ENCODE data around the gene GDF11.

Gene GDF11

GRCh38 chr12:55742719-55743405, at the start of gene GDF11:
Gene GDF11 (plus strand): TSS chr12:55743122. CDS start chr12:55743317, 195 bp downstream.
- Histone ChIP-seq H3K79me2 (ENCODE audit: control insufficient read depth, insufficient read depth, low read length, unreplicated experiment) (peaks cover 6% of the 10 kb centered on the region), H3K4me1 (ENCODE audit: control insufficient read depth, insufficient read depth, low read length, unreplicated experiment) (peaks cover 30% of the 10 kb centered on the region), H3K27ac (ENCODE audit: low read depth, low read length) (no peak within 1 kb of the TSS), H3K27me3 (ENCODE audit: insufficient read depth, low read length) (no peaks in the 10 kb centered on the region), H3K4me3 (ENCODE audit: low read depth, low read length) (peak within 1 kb of the TSS; percentile 82), H3K36me3 (ENCODE audit: insufficient read depth, low read length) (no peaks in the 10 kb centered on the region), H2AFZ (ENCODE audit: low read length, unreplicated experiment) (peak within 1 kb of the TSS; percentile 8)

- Histone ChIP-seq H3K79me2 (ENCODE audit: control insufficient read depth, insufficient read depth, low read length, unreplicated experiment) (no peaks in the 10 kb centered on the region), H3K36me3 (ENCODE audit: insufficient read depth, low read length) (no peaks in the 10 kb centered on the region), H3K27ac (ENCODE audit: low read depth, low read length) (no peak overlapping the region), H3K27me3 (ENCODE audit: insufficient read depth, low read length) (no peaks in the 10 kb centered on the region), H3K4me1 (ENCODE audit: control insufficient read depth, insufficient read depth, low read length, unreplicated experiment) (no peaks in the 10 kb centered on the region), H2AFZ (ENCODE audit: low read length, unreplicated experiment) (no peak overlapping the region), H3K4me3 (ENCODE audit: low read depth, low read length) (no peak overlapping the region)
Measured at GRCh38 chr12:55693323-55694187, 49.4 kb upstream of the GDF11 start.

DNA sequence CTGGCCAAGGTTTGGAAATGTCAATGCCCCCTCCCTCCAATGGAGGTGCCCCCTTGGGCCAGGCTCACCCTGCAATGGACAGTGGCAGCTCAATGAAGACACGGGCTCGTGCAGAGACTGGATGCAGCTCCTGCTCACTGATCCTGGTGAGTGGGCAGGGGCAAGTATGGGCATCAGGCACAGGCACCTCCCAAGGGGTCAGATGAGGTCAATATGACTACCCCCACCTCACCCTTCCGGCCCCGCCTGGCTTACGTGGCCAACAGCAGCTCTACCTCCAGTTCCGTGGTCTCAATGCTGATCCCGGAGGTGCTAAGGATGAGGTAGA, 48.8 kb upstream of the GDF11 start:
- Histone ChIP-seq H3K27ac (ENCODE audit: low read depth, low read length) (no peak overlapping the region), H3K79me2 (ENCODE audit: control insufficient read depth, insufficient read depth, low read length, unreplicated experiment) (no peaks in the 10 kb centered on the region), H3K4me3 (ENCODE audit: low read depth, low read length) (no peak overlapping the region), H3K36me3 (ENCODE audit: insufficient read depth, low read length) (no peaks in the 10 kb centered on the region), H3K4me1 (ENCODE audit: control insufficient read depth, insufficient read depth, low read length, unreplicated experiment) (no peaks in the 10 kb centered on the region), H3K27me3 (ENCODE audit: insufficient read depth, low read length) (no peaks in the 10 kb centered on the region), H2AFZ (ENCODE audit: low read length, unreplicated experiment) (no peak overlapping the region)

GRCh38 chr12:55694651-55695050, 48.3 kb upstream of the GDF11 start:
- Histone ChIP-seq H3K4me1 (ENCODE audit: control insufficient read depth, insufficient read depth, low read length, unreplicated experiment) (no peaks in the 10 kb centered on the region), H3K79me2 (ENCODE audit: control insufficient read depth, insufficient read depth, low read length, unreplicated experiment) (no peaks in the 10 kb centered on the region), H2AFZ (ENCODE audit: low read length, unreplicated experiment) (no peak overlapping the region), H3K27me3 (ENCODE audit: insufficient read depth, low read length) (no peaks in the 10 kb centered on the region), H3K36me3 (ENCODE audit: insufficient read depth, low read length) (no peaks in the 10 kb centered on the region), H3K27ac (ENCODE audit: low read depth, low read length) (no peak overlapping the region), H3K4me3 (ENCODE audit: low read depth, low read length) (no peak overlapping the region)

DNA sequence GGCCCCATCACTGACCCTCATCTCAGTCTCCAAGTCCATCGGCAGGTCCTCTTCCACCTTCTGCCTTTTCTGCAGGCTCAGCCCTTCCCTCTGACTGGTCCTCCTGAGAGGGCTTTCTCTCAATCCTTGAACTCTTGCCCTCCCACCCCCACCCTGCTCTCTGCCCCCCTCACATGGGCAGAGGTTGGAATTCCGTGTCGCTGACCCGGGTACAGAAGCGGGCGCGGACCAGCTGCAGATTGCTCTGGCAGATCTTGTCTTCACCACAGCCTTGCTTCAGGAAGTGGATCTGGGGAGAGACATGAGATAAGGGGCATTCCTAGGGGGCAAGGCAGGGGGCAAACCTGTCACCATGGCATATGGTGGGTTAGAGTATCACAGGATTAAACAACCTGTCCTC, 47.6 kb upstream of the GDF11 start:
- H3K4me1 ChIP-seq (ENCODE audit: control insufficient read depth, insufficient read depth, low read length, unreplicated experiment), result peaks cover under 1% of the 10 kb centered on the region
- no peaks in the 10 kb centered on the region for H3K27me3 ChIP-seq (ENCODE audit: insufficient read depth, low read length)
- H3K36me3 ChIP-seq (ENCODE audit: insufficient read depth, low read length), result no peaks in the 10 kb centered on the region
- H3K79me2 ChIP-seq (ENCODE audit: control insufficient read depth, insufficient read depth, low read length, unreplicated experiment), result no peaks in the 10 kb centered on the region
- no peak overlapping the region for H3K27ac ChIP-seq (ENCODE audit: low read depth, low read length)
- no peak overlapping the region for H2AFZ ChIP-seq (ENCODE audit: low read length, unreplicated experiment)
- H3K4me3 ChIP-seq (ENCODE audit: low read depth, low read length), result no peak overlapping the region

DNA sequence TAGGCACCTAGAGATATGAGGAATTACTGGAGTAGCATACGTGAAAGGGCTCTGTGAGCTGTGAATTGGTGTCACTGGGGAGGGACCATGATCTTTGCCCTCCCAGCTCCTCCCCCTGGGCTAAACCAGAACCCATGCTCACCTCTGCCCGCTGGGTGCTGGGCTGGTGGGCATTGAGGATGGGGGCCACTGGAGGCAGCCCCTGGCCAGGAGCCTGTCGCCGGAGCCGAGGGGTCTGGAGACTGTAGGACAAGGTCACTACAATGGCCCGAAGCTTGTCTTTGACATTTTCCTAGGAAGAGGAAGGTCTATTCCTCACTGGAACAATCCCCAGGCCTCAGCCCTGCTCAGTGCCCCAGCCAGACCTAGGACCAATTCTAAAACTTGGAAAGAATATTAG, 46.8 kb upstream of the GDF11 start:
- Histone ChIP-seq H3K27me3 (ENCODE audit: insufficient read depth, low read length) (no peaks in the 10 kb centered on the region), H3K79me2 (ENCODE audit: control insufficient read depth, insufficient read depth, low read length, unreplicated experiment) (no peaks in the 10 kb centered on the region), H3K4me1 (ENCODE audit: control insufficient read depth, insufficient read depth, low read length, unreplicated experiment) (peaks cover 9% of the 10 kb centered on the region), H3K36me3 (ENCODE audit: insufficient read depth, low read length) (no peaks in the 10 kb centered on the region), H2AFZ (ENCODE audit: low read length, unreplicated experiment) (no peak overlapping the region), H3K4me3 (ENCODE audit: low read depth, low read length) (no peak overlapping the region), H3K27ac (ENCODE audit: low read depth, low read length) (no peak overlapping the region)

- Histone ChIP-seq H3K79me2 (ENCODE audit: control insufficient read depth, insufficient read depth, low read length, unreplicated experiment) (no peaks in the 10 kb centered on the region), H3K4me1 (ENCODE audit: control insufficient read depth, insufficient read depth, low read length, unreplicated experiment) (peaks cover 12% of the 10 kb centered on the region), H3K36me3 (ENCODE audit: insufficient read depth, low read length) (no peaks in the 10 kb centered on the region), H3K4me3 (ENCODE audit: low read depth, low read length) (no peak overlapping the region), H3K27ac (ENCODE audit: low read depth, low read length) (no peak overlapping the region), H2AFZ (ENCODE audit: low read length, unreplicated experiment) (no peak overlapping the region), H3K27me3 (ENCODE audit: insufficient read depth, low read length) (no peaks in the 10 kb centered on the region)
Measured at GRCh38 chr12:55696796-55697462, 46.0 kb upstream of the GDF11 start.

GRCh38 chr12:55697686-55698085, 45.2 kb upstream of the GDF11 start:
- Histone ChIP-seq H3K36me3 (ENCODE audit: insufficient read depth, low read length) (no peaks in the 10 kb centered on the region), H2AFZ (ENCODE audit: low read length, unreplicated experiment) (no peak overlapping the region)

GRCh38 chr12:55698241-55698955, 44.5 kb upstream of the GDF11 start:
- H3K4me1 ChIP-seq (ENCODE audit: control insufficient read depth, insufficient read depth, low read length, unreplicated experiment), result peaks cover 13% of the 10 kb centered on the region
- H2AFZ ChIP-seq (ENCODE audit: low read length, unreplicated experiment), result no peak overlapping the region
- no peak overlapping the region for H3K27ac ChIP-seq (ENCODE audit: low read depth, low read length)
- H3K4me3 ChIP-seq (ENCODE audit: low read depth, low read length), result no peak overlapping the region
- H3K79me2 ChIP-seq (ENCODE audit: control insufficient read depth, insufficient read depth, low read length, unreplicated experiment), result peaks cover under 1% of the 10 kb centered on the region
- no peaks in the 10 kb centered on the region for H3K27me3 ChIP-seq (ENCODE audit: insufficient read depth, low read length)
- no peaks in the 10 kb centered on the region for H3K36me3 ChIP-seq (ENCODE audit: insufficient read depth, low read length)

More at GRCh38 chr12:55697686-55698085, 45.2 kb upstream of the GDF11 start:
- H3K27ac ChIP-seq (ENCODE audit: low read depth, low read length), result no peak overlapping the region
- H3K79me2 ChIP-seq (ENCODE audit: control insufficient read depth, insufficient read depth, low read length, unreplicated experiment), result no peaks in the 10 kb centered on the region
- H3K4me1 ChIP-seq (ENCODE audit: control insufficient read depth, insufficient read depth, low read length, unreplicated experiment), result peaks cover 12% of the 10 kb centered on the region
- no peak overlapping the region for H3K4me3 ChIP-seq (ENCODE audit: low read depth, low read length)
- no peaks in the 10 kb centered on the region for H3K27me3 ChIP-seq (ENCODE audit: insufficient read depth, low read length)

DNA sequence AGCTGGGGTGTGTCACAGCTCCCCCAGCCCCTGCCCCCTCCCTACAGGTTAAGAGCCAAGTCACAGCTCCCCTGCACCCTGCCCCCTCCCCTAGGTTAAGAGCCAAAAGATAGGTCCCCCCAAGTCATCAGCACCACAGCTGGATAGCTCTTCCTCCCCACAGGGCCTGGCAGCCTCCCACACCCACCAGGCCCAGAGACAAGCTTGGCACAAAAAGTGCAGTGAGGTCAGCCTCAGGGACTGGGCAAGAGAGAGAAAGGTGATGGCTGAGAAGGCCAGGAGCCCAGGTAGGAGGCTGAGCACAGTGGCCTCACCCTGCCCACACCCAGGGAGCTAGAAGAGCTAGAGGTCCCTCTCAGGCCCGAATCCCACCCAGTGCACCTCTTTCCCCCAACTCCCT, 44.0 kb upstream of the GDF11 start:
- H3K27me3 ChIP-seq (ENCODE audit: insufficient read depth, low read length), result no peaks in the 10 kb centered on the region

More for the DNA sequence above, 44.0 kb upstream of the GDF11 start:
- Histone ChIP-seq H3K4me3 (ENCODE audit: low read depth, low read length) (no peak overlapping the region), H3K27ac (ENCODE audit: low read depth, low read length) (no peak overlapping the region), H3K79me2 (ENCODE audit: control insufficient read depth, insufficient read depth, low read length, unreplicated experiment) (peaks cover 6% of the 10 kb centered on the region), H3K4me1 (ENCODE audit: control insufficient read depth, insufficient read depth, low read length, unreplicated experiment) (peaks cover 19% of the 10 kb centered on the region), H3K36me3 (ENCODE audit: insufficient read depth, low read length) (no peaks in the 10 kb centered on the region), H2AFZ (ENCODE audit: low read length, unreplicated experiment) (no peak overlapping the region)
